ENCODE data around the gene ALDH9A1. TPM values are rescaled to one million over a fixed set of nuclear protein-coding genes. Genes with fewer than 3 reads are reported as not detected.
"Not testable (repeated sequence)": the region's sequence is repeated elsewhere in the genome, so short reads cannot be mapped to it uniquely, and the experiment has no call there.

Gene ALDH9A1
- total RNA-seq, 1 donor from 2014 or later: 58.0 TPM

- TF ChIP-seq CTCF (IDR thresholded peaks at IDR 0.05): no peak
- H3K27me3 ChIP-seq: no peaks in the 10 kb centered on the region
- H3K36me3 ChIP-seq: peaks cover 11 to 40% of the 10 kb centered on the region in 2 donors
- DNase-seq (ENCODE audit: low spot score in 2 of 2): no peak
- H3K27ac ChIP-seq: no peak overlapping the region
- no peak overlapping the region for H3K4me3 ChIP-seq
- intact Hi-C loops (cut with DNase I): no loop called here
- no peaks in the 10 kb centered on the region for H3K9me3 ChIP-seq
- no peaks in the 10 kb centered on the region for H3K4me1 ChIP-seq
Observed at GRCh38 chr1:165683848-165684485, 14.4 kb downstream of the ALDH9A1 start.

- H3K9me3 ChIP-seq; H3K27ac ChIP-seq; H3K27me3 ChIP-seq; H3K4me3 ChIP-seq; DNase-seq (ENCODE audit: low spot score in 2 of 2); H3K4me1 ChIP-seq; intact Hi-C loops (cut with DNase I): not testable (repeated sequence)
- H3K36me3 ChIP-seq: peaks cover 19 to 71% of the 10 kb centered on the region in 2 donors
Observed at GRCh38 chr1:165680773-165681172, 17.6 kb downstream of the ALDH9A1 start.

- H3K36me3 ChIP-seq: peaks cover 19 to 74% of the 10 kb centered on the region in 2 donors
- H3K4me1 ChIP-seq: no peaks in the 10 kb centered on the region
- H3K9me3 ChIP-seq: no peaks in the 10 kb centered on the region
- DNase-seq (ENCODE audit: low spot score in 2 of 2): no peak
- H3K27me3 ChIP-seq: no peaks in the 10 kb centered on the region
- H3K27ac ChIP-seq: no peak overlapping the region
- TF ChIP-seq CTCF (IDR thresholded peaks at IDR 0.05): no peak
- intact Hi-C loops (cut with DNase I): no loop called here
- no peak overlapping the region for H3K4me3 ChIP-seq
Observed at GRCh38 chr1:165680303-165680702, 18.1 kb downstream of the ALDH9A1 start.

GRCh38 chr1:165679282-165680036, 18.9 kb downstream of the ALDH9A1 start:
- intact Hi-C loops (cut with DNase I): no loop called here

GRCh38 chr1:165678509-165678908, 19.9 kb downstream of the ALDH9A1 start:
- no peak overlapping the region for H3K27ac ChIP-seq
- no peaks in the 10 kb centered on the region for H3K9me3 ChIP-seq
- no peak overlapping the region for H3K4me3 ChIP-seq
- H3K27me3 ChIP-seq: no peaks in the 10 kb centered on the region
- peaks cover 19 to 74% of the 10 kb centered on the region in 2 donors for H3K36me3 ChIP-seq
- DNase-seq (ENCODE audit: low spot score in 2 of 2): no peak
- no peak for TF ChIP-seq CTCF (IDR thresholded peaks at IDR 0.05)
- intact Hi-C loops (cut with DNase I): no loop called here
- no peaks in the 10 kb centered on the region for H3K4me1 ChIP-seq

More at GRCh38 chr1:165679282-165680036, 18.9 kb downstream of the ALDH9A1 start:
- no peak for TF ChIP-seq CTCF (IDR thresholded peaks at IDR 0.05)
- no peak for DNase-seq (ENCODE audit: low spot score in 2 of 2)
- Histone ChIP-seq H3K4me3 (no peak overlapping the region), H3K27ac (no peak overlapping the region), H3K36me3 (peaks cover 19 to 74% of the 10 kb centered on the region in 2 donors), H3K9me3 (no peaks in the 10 kb centered on the region), H3K4me1 (no peaks in the 10 kb centered on the region), H3K27me3 (no peaks in the 10 kb centered on the region)

- DNase-seq (ENCODE audit: low spot score in 2 of 2): no peak
- no peak for TF ChIP-seq CTCF (IDR thresholded peaks at IDR 0.05)
- intact Hi-C loops (cut with DNase I): no loop called here
- Histone ChIP-seq H3K4me3 (no peak overlapping the region), H3K4me1 (no peaks in the 10 kb centered on the region), H3K27me3 (no peaks in the 10 kb centered on the region), H3K27ac (no peak overlapping the region), H3K36me3 (peaks cover 12 to 60% of the 10 kb centered on the region in 2 donors), H3K9me3 (no peaks in the 10 kb centered on the region)
Observed at GRCh38 chr1:165675794-165676193, 22.6 kb downstream of the ALDH9A1 start.

Measured in ascending aorta (tissue), 2 donors.